HG02870 (cell line): ENCODE results near the gene CDH12.
"Not testable (repeated sequence)": the region's sequence is repeated elsewhere in the genome, so short reads cannot be mapped to it uniquely, and the experiment has no call there.

Experiments
- ATAC-seq: cut with Tn5 transposase; IDR thresholded peaks from one replicate; pipeline ENCODE4 v1.9.1; 2021; ENCODE audit warnings: mild to moderate bottlenecking, moderate library complexity; ENCODE audit not compliant: unreplicated experiment

CDH12 gene

DNA sequence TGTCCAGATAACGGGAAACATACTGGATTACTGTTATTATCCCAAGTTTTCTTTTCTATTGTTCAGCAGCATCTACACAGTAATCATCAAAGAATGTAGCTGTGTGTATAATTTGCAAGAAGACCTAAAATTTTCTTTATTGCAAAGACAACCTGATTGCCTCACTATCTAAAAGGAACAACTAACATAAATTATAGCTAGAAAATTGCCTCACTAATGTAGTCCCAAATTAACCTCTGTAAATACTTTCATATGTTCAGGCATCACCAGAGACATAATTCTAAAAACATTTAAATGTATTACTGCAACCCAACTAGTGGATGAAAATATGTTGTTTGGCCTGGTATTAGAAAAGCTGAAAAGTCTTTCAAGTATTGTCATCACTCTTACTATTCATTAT is 275.4 kb downstream of the CDH12 start:
- ATAC-seq = no peak

DNA sequence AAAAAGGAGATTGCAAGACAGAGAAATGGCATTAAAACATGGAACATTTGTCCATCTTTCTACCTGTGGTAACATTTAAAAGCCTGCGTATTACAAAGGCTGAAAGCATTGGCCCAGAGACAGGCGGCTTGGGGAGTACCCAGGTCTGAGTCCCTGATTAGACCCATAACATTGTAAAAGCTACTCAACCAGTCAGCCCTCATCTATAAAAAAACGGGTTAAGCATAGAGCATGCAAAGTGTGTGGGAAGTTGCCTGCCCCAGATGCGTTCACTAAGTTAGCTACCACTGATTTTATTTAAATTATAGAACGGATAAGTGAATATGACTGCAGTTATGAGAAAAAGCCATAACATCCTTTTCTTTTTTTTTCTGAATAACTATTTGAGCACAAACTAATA is 276.1 kb downstream of the CDH12 start:
- ATAC-seq = no peak

DNA sequence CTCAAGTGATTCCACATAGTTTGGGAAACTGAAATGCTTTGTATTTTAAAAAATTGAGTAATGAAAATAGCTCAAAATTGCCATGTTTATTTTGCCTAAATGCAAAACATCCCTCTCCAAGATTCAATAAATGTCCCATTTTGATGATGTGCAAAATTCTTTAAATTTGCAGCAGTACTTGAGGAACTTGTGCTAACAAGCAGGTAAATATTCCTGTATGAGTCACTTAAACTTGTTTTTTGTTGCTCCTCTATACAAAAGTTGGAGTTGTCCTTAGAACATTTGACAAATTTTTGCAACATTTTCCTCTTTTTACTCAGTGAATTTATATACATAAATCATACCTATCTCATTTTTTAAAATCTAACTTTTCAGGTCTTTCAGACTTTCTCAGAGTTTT is 280.2 kb downstream of the CDH12 start:
- no peak for ATAC-seq

DNA sequence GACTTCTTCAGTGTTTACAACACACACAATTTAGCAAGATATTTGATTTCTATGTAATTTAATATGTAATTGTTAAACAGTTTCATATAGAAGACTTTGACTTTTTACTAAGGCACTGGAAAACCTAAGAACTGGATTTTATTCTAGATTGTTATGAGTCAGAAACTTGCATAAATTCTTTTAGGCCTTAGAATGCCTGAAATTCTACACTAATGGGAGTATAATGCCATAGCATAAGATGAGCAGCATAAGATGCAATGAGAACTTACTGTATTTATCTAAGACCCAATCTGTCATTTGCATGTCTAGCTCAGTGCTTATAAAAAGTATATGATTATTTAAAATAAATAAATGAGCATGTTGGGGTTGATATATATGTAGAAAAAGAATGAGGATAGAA is 285.2 kb downstream of the CDH12 start:
- no peak for ATAC-seq

DNA sequence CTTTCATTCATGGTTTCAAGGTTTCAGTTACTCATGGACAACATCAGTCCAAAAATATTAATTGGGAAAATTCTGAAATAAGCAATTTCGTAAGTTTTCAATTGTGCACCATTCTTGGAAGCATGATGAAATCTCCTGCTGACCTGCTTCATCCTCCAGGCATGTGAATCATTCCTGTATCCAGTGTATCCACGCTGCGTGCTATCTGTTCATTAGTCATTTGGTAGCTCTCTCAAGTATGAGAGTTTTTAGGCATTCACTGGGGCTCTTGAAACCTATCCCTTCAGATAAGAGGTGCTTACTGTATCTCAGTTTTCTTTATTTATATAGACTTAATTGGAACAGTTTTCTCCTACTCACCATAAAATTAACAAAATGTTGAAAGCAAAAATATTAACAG is 293.0 kb downstream of the CDH12 start:
- ATAC-seq = no peak

DNA sequence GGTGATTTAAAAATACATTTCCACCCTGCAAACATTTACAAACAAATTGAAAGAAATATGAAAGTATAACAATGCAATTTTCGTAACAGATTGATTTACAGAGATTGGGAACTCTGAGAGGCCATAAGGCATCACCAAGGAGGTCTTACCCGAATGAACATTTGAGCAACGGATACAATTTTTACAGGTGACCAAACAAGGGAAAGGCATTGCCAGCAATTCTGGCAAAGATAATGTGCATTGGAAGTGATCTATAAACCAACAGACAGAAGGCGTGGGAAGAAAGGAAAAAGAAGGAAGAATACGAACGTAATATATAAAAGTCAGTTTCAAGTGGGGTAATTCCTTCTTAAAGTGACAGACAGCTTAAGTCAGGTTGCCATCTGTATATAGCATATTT is 295.9 kb downstream of the CDH12 start:
- no peak for ATAC-seq

DNA sequence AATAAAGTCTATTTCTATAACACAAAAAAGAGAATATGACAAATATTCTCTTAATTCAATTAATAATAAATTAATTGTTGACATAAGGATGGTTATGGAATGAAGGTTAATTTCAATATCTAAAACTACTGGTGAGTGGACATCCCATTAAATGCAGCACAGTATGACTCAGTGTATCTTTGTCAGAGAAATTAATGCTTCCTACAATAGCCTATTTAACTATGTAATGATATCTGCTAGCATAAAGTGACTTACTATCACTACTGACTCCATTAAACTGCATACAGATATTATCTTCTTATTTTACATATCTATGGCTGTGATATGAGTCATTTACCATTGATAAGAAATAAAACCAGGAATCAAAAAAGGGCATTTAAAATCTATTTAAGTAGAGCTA is 298.7 kb downstream of the CDH12 start:
- no peak for ATAC-seq

DNA sequence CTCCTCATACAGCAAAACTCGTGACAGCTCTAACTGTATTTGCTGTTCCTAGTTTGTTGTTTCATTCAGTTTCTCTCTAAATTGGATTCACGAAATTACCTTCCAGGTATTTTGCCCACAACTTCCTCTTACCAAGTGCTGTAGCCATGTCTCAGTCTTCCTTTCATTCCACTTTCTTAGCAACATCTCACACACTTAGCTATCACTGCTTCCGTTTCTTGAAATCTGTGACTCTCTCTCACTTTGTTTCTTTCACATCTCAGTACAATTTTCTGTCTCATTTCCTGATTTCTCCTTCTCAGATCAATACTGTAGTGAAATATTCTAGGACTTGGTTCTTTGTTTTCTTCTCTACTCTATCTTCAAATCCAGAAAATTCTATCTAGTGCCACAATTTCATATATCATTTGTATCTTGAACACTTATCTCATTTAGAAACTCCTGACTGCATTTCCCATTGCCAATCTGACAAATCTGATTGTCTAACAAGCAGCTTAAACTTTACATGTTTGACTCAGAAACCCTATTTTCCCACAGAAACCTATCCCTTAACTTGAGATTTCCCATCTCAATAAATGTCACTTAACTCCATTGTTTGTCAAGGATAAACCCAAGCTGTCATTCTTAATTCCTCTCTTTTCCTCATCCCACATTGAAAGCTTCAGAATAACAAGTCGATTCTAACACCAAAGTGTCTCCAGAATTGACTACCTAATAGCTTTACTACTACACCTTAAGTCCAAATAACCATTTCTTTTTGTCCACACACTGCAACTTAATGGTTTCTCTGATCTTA is 303.1 kb downstream of the CDH12 start:
- no peak for ATAC-seq

DNA sequence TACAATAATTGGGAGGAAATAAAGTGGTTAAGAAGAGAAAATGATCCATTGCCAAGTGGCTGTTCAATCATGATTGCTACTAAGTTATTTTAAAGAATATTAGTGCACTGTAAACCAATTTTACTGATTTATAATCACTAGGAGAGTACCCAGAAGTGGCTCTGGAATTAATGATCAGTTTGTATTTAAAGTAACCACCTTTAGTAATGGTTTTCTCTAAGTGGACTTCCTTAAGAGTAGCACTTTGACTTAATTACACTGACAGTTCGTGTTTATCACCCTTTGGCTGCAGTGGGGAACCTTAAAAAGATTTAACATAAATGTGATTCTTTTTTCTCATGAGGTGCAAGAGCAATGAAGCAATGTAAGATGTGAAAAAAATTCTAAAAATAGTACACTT is 310.8 kb downstream of the CDH12 start:
- ATAC-seq = no peak

DNA sequence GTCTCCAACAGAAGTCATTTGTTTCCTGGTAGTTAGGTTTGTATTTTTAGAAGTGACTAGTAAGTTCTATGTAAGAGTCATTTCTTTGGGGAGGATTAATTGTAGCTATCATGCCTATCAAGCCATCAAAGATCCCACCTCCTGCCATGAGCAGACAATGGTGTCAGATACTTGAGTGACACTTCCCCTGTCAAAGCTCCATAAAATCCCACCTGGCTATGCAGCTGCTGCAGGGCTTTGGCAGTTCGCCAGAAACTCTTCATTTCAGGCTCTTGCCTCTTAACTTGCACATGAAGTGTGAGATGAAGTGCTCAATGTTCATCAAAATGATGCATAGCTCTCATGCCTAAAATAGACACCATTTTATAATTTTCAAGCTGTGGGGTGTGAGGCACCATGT is 312.1 kb downstream of the CDH12 start:
- no peak for ATAC-seq

DNA sequence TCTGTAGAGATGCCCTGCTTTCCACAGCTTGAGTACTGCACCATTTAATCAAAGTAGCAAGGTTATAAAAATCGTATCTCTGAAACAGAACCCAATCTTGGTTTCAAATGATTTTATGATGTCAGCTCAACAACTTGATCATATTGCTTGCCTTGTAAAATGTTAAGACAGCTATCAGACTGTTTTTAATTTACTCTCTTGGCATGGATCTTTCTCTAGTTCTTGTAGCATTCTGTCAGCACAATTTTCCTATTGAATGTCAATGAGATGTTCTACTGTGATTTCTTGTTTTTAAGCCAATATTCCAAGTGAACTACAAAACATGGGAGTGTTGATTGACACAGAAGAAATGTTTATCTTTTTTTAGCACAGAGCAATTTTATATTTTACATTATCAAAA is 313.4 kb downstream of the CDH12 start:
- no peak for ATAC-seq

DNA sequence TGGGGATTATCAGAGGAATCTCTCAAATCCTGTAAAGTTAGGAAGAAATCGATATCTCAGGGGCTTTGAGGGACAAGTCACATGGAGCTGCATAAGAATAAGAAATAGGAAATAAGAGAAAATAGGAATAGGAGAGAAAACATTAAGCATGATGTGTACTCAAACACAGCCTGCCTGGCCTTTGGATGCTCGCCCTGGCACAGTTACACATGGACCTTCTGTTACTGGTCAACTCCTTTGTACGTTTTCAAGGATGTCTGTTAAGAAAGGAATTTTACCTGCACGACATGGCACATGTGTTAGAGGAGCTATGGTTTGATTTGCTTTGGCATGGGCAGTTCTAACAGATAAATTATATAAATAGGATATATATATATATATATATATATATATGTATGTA is 321.2 kb downstream of the CDH12 start:
- ATAC-seq = no peak

DNA sequence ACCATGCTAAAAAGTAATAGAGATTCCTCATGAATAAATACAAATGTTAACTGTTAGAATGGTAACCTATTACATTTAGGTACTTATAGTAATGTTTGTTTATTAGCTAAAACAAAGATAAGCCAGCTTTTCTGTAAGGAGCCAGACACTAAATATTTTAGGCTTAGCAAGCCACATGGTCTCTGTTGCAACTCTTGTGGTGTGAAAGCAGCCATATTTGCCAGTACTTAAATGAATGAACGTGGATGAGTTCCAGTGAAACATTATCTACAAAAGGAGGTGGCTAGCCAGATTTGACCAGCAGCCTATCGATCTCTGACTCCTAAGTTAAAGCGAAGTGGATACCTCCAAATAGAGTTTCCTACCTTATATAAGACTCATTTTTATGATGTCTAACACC is 331.6 kb downstream of the CDH12 start:
- no peak for ATAC-seq

DNA sequence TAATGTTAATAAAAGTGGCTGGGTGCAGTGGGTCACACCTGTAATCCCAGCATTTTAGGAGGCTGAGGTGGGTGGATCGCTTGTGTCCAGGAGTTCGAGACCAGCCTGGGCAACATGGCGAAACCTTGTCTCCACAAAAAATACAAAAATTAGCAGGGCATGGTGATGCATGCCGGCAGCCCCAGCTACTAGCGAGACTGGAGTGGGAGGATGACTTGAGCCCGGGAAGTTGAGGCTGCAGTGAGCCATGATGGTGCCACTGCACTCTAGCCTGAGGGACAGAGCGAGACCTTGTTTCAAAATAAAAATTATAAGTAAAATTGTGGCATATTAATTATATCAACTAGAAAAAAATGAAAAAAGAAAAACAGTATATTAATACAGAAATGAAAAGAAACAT is 336.6 kb downstream of the CDH12 start:
- not testable (repeated sequence) for ATAC-seq

DNA sequence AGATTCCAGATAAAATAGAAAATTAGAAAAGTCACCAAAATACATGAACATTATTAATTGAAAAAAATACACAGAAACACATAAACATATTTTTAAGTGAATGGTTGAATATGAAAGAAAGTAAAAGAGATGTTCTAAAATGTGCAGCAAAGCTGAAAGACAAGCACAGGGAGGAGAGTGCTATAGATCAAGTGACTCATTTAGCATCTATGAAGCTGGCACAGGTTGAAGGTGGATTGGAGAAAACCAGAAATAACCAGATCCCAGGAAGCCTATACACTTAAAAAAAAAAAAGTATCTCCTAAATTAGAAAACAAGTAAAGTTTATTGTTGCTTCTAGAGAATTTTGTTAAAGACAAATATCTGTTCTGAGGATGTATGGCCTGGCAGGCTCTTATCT is 338.9 kb downstream of the CDH12 start:
- ATAC-seq = no peak

DNA sequence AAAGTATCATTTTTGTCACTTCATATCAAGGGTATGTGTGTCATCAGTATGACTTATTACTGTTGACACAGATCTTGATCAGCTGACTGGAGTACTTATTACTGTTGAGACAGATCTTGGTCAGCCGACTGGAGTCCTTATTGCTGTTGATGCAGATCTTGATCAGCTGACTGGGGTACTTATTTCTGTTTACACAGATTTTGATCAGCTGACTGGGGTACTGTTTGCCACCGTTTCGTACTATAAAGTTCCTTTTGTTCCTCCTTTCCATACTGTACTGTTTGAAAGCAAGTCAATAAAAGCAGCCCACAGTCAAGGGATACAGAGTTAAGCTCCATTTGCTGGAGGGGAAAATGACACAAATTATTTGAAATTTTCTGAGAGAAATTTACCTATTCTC is 347.3 kb downstream of the CDH12 start:
- ATAC-seq = no peak

DNA sequence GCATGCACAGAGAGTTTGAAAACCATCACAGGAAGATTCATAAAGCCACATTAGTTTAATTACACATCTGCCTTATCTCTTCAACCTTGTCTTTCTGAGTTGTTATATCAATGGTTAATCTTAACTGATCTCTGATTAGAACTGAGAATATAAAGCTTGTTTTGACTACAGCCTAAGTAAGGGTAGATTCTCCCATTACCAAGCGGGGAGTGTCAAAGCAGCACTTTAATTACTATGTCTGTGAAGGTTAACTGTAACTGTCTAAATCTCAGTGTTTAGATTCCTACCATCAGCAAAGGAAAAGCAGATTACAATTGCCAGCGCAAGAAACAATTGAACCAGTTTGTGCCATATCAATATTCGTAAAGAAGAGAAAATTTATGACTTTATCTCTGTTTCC is 348.7 kb downstream of the CDH12 start:
- no peak for ATAC-seq

DNA sequence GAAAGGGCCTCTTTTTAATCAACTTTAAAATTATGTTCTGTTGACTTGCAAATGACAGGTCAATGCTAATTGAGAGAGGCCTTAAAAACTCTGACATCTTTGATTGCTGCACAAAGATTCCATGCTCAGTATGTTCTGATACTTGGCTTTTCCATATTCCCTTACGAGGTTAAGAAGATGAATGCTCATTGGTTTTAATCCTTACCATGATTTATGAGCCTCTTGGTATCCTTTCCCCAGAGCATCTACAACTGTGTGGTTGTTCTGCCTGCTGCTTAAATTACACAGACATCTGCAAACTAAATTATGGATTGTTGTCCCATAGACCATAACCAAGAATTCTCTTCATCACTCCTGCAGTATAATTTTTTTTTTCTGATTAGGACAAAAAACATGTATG is 352.6 kb downstream of the CDH12 start:
- ATAC-seq = no peak

DNA sequence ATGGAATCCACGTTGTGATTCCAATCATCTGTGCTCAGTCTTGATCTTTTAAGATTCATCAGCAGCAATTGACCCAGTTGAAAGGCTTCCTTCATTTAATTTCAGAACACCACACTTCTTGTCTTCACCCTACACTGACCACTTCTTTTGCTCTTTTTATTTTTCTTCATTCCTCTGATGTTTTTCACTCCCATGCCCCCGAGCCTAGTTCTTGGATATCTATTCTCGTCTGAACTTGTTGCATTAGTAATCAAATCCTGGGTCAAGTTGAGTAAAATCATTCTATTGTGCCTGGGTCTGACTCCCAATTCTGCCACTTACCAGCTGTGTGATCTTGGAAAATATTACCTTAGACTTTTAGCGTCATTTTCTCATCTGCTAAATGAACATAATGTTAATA is 356.5 kb downstream of the CDH12 start:
- no peak for ATAC-seq

DNA sequence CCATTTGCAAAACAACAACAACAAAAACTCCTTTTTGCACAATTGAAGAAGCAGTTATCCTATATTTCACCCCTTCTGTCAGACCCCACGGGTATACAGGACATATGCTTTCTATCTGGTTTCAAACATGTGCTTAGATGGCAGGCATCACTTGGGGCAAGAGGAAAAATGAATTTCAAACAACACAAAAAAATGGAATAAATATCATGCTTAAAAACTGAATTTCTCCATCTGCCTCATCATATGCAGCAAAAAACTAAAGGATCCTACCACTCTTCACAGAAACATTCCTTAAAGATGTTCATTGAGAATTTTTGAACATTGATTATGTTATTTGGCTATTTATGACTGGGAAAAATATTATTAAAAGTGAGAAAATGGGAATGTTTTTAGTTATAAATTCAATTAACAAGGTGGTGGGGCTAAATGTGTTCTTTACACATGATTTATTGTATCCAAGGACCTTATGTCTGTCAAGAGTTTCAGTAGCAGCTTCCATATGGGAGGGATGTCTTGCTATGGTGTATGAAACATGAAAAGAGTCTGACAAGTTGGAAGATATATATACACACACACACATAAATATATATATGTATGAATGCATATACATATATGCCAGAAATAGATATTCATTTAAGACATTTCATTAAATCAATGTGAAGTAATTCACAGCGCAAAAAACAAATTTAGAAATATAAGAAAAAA is 358.0 kb downstream of the CDH12 start:
- no peak for ATAC-seq

DNA sequence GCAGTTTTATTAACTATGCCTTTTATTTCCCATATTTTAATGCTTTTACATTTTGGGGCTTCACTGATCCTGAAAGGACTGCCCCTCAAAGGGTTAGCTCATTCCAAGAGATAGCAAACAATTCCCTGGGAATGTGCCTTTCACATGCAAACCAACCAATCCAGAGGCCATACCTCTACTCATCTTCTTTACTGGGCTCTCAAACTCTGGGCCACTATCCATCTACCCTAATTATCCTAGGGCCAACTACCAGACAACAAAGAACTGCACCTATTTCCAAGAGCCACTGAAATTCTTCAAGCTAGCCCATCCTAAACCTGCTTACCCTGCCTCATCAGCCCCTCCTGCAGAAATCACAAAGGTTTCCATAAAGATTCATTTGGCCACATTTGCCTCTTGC is 364.7 kb downstream of the CDH12 start:
- no peak for ATAC-seq

DNA sequence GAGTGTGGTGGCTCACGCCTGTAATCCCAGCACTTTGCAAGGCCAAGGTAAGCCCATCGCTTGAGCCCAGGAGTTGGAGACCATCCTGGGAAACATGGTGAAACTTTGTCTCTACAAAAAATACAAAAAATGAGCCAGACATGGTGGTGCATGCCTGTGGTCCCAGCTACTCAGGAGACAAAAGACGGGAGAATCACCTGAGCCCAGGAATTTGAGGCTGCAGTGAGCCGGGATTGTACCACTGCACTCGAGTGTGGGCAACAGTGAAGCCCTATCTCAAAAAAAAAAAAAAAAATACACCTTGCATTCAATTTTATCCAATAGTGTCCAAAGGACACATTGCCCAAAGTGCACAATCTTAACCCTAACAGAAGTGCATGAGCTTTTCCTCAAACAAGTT is 372.8 kb downstream of the CDH12 start:
- no peak for ATAC-seq

DNA sequence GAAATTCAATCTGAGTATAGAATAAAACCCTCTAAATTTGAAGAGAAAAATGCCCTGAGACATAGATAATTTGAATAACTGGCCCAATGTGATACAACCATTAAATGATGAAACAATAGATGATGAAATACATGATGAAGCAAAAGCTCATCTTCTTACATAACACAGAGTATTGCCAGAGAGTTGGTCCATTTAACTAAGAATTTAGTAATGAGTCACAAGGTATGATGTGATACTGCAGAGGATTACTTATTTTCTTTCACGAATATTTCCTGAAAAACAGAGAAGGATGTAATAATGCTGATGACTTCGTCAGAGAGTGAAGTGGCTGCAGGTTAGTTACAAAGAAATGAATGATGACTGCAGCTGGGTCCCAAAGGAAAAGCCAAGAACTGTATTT is 379.3 kb downstream of the CDH12 start:
- ATAC-seq = no peak
